HG02642 (cell line): Measurements from ENCODE around the gene DIRAS1.
A peak's percentile ranks its signal among the peaks of the same experiment; 100 is the strongest.

Experiments
- ATAC-seq: cut with Tn5 transposase; IDR thresholded peaks from one replicate; pipeline ENCODE4 v1.9.1; 2021; ENCODE audit warnings: mild to moderate bottlenecking; ENCODE audit not compliant: unreplicated experiment, poor library complexity

Gene DIRAS1

DNA sequence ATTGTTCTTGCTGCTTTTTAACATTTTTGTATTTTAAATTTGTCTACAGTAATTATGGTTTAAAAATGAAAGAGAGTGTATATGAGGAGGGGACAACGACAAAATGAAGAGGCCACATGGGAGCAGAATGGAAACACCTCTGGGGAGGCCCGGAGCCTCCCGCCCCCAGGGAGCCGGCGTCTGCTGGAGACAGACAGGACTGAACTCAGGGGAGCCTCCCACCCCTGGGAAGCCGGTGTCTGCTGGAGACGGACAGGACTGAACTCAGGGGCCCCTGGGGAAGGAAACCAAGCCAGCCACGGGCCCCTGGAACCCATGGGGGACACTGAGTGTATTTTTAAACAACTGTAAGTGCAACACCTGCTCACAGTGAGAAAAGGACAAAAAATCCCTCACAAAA is 35.3 kb upstream of the DIRAS1 start:
- ATAC-seq: no peak

DNA sequence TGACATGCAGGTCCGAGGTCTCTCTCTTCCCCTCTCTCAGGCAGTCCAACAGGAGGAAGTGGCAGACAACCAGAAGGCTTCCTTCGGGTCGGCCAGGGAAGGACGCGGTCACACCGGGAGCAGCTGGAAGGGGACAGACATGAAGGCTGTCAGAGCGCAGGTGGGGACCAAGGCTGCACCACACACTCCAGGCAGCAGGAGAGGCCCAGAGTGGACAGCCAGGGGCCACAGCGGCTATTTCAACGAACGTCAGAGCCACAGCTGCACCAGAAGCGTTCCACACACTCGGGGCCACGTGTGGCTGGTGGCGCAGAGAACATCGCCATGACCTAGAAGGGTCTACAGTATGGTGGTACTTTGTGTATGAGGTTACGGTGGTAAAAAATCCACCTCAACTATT is 34.6 kb upstream of the DIRAS1 start:
- ATAC-seq: no peak

DNA sequence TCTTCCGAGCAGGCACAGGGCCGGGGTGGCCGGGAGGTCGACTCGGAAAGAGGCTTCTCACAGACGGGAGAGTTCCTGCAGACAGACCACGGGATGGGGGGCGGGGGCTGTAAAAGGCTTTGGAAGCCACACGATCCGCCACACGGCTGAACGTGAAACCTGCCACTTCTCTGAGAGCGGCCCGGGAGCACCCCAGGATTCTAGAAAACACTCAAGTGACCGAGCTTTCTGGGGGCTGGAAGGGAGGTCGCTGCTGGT is 34.2 kb upstream of the DIRAS1 start:
- ATAC-seq: no peak

DNA sequence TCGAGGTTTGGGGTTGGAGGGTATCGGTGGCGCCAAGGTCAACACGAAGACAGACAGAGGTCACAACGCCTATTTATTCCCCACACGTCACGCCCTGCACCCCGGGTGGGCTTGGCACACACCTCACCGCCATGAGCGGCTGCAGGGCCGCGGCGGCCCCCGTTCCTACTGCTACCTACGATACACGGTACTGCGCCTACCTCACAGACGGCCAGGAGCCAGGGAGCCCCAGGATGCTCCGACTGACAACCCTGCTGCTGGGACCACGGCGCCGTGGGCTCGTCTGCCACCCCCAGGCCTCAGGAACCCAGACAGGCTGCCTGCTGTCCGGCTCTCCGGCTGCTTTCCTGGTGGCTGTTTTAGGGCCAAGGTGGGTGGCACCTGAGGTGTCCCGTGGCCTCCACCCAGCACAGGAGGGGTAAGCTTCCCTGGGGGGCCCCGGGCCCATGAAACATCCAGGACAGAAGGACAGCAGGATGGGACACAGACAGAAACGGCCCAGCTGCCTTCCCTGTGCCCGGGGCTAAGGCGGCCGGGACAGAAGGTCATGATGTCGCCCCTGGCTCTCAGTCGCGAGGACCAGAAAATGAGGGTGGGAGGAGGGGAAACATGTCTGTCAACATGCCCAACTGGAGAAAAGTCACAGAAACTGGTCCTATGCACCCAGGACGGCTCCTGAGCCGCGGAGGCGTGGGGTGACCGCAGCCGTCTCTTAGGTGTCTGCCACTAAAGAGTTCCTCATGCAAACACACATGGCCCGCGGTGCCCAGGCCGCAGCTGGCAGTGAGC is 33.7 kb upstream of the DIRAS1 start:
- no peak for ATAC-seq

DNA sequence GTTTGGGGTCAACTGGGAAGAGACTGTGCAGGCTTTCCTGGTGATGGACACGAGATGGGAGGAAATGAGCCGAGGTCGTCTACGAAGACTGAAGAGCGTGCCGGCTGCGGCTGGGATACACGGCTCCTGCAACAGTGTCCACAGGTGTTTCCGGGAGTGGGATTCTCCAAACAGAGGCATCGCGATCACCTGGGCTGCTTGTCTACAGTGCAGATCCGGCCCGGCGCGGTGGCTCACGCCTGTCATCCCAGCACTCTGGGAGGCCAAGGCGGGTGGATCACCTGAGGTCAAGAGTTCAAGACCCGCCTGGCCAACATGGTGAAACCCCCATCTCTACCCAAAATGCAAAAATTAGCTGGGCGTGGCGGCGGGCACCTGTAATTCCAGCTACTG is 30.3 kb upstream of the DIRAS1 start:
- ATAC-seq: no peak

DNA sequence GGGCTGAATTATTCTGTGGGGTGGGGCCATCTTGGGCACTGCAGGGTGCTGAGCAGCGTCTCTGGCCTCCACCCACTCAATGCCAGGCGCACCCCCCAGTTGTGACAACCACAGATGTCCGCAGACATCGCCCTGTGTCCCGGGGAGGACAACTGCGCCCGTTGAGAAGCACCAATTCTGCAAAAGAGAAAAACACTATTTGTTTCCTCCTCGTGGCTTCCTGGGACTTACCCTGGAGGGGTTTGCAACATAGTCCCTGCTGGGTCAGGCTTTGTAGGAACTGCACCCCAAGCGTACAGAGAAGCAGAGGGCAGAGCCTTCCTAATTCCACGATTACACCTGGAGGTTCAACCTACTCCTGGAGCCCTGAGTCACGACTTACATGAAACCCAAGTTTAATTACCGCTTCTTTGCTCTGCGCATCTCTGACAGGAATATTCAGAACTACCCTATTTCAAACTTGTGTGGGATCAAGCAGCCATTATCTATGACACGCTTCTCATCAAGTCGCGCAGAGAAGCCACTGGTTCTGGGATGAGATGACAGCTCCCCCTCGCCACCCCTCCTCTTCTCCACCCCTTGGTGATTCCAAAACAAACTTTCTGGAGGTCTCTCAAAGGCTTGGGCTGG is 29.8 kb upstream of the DIRAS1 start:
- ATAC-seq: no peak

DNA sequence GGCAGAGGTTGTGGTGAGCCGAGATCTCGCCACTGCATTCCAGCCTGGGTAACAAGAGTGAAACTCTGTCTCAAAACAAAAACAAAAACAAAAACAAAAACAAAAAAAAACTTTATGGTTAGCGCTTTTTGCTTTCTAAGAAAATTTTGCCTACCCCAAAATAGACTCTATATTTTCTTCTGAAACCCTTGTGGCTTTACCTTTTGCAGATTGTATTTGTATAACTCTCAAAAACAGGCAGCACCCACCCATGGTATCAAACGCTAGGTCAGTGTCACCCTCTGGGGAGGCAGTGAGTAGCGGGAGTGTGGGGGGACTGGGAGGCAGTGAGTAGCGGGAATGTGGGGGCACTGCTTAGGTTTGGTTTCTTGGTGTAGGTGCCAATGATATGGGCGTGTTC is 26.2 kb upstream of the DIRAS1 start:
- ATAC-seq: no peak

DNA sequence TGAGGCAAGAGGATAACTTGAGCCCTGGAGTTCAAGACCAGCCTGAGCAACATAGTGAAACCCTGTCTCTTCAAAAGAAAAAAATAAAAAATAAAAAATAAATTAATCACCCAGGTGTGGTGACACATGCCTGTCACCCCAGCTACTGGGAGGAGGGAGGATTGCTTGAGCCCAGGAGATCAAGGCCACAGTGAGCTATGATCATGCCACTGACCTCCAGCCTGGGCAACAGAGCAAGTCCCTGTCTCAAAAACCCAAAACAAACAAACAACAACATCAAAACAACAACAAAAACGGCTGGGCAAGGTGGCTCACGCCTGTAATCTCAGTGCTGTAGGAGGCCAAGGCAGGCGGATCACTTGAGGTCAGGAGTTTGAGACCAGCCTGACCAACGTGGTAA is 22.9 kb upstream of the DIRAS1 start:
- ATAC-seq: no peak

DNA sequence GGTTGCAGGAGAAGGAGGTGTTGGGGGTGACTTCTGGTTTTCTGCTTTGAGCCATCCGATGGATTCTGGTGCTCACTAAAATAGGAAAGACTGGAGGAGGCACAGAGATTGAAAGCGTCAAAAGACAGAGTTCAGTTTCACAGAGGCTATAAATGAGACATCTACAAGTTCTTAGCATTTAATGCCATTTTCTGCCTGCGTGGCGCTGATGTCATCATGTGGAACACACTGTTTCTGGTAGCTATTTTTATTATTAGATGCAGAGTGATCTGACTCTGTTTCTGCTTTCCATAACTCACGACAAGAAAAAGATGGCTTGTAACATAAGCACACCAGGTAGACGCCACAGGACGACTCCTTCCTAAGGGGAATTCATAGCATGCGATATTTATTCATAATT is 21.9 kb upstream of the DIRAS1 start:
- ATAC-seq: no peak

DNA sequence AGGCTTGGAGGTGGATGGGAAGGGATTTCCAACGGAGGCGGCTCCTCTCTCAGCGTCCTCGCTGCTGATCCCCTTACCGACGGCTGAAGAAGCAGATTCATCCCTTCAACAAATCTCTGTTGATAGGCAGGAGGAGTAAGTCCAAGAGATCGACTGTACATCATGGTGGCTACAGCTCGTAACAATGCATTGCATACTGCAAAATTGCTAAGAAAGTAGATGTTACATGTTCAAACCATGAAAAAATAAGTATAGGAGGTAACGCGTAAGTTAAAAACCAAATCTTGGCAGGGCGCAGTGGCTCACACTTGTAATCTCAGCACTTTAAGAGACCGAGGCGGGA is 19.1 kb upstream of the DIRAS1 start:
- no peak for ATAC-seq

DNA sequence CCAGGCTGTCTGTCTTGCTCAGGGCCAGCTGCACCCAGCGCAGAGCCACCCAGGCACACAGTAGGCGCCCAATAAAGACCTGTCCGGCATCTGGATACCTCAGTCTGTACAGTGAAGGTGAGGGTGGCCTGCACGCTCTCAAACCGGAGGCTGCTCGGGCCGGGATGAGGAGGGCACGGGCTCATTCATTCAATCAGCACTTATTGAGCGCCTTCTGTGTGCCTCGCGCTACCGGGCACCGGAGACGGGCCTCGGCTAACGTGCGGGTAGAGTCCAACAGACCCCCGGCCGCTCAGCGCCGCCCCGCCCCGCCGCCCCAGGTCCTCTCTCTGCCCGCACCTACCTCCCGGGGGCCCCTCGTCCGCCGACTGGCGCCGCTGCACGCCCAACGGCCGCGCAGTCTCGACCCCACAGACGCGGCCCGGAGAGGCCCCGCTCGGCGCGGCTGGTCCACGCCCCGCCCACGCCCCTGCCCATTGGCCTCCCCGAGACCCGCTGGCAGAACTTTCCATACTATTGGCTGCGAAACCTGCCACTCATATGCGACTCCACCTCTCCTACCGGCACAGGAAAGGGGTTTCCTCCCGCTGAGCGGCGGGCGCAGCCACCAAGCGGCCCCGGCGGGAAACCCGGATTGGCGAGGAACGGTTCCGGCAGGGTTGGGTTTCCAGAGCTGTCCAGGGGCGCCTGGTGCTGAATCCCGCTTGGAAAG is 18.6 kb upstream of the DIRAS1 start, which contains the start of gene SLC39A3:
Gene SLC39A3, minus strand, starts transcription at position 416 of the 712 bp plus-strand sequence. CDS start 2,760 bp downstream, outside the sequence.
- ATAC-seq: peak; percentile 95

DNA sequence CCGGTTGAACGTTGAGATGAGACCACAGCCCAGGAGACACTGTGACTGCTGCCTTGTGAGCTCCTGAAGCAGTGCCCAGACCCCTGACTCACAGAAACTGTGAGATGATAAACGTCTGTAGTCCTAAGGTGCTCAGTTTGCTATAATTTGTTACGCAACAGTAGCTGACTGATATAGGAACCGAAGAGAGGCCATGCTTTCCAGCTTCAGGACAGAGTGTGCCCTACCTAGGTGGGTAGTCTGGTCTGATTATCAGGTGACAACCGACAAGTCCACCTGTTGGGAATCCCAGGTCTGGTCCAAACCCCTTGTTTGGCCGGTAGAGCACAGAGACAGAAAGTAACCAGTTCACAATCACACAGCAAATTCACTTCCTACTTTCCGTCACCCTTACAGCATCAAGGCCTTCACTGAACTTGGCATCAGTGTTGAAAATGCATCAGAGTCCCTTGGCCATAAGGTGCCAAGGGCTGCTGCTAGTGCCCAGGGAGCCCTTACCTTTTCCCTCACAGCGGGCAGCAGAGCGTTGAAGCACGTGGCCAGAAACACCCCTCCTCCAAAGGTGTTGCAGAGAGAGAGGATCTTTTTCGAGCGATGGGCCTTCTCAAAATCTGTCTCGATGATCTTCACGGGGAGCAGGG is 15.5 kb upstream of the DIRAS1 start:
- no peak for ATAC-seq

DNA sequence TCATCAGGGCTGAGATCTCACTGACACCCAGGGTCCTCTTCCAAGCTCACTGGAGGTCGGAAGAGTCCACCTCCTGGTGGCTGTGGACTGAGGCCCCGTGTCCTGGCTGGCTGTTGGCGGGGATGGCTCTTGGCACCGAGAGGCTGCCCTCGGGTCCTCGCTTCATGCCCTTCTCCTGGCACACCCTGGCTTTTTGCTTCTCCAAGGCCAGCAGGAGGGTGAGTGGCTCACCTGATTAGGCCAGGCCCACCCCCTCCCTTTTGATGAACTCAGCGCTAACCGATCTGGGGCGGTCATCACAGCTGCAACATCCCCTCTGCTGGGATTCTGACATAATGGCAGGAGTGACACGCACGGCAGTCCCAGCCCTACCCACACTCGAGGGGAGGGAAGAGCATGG is 14.2 kb upstream of the DIRAS1 start:
- no peak for ATAC-seq

DNA sequence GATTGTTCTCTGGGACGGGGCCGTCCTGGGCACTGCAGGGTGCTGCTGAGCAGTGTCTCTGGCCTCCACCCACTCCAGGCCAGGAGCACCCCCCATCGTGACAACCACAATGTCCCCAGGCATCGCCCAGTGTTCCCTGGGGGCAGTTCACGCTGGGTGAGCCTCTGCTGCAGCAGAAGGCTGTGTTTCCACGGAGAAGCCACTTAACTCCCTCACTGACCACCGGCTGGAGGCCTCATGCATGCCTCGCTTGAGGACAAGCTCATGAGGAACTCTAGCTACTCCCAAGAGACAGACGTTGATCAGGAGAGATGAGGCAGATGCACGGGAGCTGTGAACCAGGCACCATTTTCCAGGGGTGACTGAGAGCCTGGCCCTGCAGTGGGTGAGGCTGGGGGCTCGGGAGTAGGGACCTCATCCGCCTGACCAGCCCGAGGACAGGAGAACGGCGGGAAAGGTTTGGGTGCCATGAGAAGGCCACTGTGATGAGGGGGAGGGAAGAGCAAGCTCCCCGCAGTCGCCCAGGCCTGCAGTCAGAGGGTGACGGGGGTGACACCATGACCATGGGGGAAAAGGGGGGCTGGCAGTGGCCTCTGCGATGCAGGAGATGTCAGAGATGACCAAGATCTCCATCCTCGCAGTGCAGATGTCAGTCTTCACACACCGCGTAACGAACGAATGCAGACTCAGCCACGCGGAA is 13.6 kb upstream of the DIRAS1 start:
- ATAC-seq: no peak

DNA sequence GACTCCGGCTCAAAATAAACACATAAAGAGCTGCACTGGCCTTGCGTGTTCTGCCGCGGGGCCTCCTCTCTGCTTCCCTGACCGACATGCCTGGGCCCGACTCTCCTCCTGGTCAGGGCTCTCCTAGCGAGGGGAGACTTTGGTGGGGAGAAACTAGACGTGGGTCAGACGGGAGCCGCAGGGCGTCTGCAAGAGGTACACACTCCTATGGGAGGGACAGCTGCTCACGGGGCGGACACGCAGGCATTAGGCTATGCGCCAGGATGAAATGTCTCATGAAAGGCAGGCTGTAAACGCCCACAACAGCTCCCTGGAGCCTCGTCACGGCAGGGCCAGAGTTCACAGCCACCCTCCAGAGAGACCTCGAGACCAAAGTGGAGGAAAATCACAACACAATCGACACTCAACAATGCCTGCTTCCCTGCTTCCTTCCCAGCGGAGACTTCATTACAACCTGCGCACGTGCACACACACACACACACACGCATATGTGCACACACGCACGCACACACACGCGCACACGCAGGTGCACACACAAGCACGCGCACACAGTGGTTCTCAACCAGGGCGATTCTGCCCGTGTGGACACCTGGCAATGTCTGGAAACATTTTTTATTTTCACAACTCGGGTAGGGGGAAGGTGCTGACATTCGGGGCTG is 12.9 kb upstream of the DIRAS1 start:
- ATAC-seq: no peak

DNA sequence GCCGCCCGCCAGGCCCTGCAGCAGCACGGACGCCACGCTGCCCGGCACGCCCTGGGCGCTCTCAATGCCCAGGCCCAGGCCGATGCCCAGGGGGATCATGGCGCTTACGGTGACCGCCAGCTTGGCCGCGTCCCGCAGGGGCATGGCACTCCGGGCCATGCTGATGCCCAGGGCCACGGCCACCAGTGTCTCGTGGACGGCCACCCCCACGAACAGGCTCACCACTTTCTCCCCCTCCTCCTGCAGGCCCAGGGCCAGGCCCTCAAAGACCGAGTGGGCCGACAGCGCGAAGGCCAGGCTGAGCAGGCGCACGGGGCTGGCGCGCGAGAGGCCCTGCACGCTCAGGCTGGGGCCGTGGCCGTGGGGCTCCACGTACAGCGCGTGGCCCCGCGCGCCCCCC is 11.7 kb upstream of the DIRAS1 start:
- no peak for ATAC-seq

DNA sequence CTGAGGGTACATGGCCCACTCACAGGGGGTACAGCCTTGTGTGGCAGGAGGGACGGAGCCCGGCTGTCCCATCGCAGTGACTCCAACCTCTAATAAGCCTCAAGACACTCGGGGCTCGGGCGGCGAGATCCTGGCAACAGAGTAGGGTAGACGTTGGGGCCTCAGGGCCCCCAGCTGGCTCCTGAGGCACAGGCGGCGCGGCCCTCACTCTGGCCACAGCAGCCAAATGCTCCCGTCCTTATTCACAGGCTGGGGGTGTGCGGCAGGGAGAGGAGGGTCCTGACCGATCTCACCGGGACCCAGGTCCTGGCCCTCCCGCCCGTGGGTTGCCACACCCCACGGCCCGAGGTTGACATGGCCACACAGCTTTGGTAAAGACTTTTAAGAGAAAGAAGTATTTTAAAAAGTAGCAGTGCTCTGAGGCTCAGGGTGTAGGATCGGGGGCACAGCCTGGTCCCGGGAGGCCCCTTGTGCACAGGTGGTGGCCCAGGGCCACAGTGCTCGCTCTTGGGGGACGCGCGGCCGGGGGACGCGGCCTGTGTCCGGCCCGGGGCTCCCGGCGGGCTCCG is 11.1 kb upstream of the DIRAS1 start:
- no peak for ATAC-seq

DNA sequence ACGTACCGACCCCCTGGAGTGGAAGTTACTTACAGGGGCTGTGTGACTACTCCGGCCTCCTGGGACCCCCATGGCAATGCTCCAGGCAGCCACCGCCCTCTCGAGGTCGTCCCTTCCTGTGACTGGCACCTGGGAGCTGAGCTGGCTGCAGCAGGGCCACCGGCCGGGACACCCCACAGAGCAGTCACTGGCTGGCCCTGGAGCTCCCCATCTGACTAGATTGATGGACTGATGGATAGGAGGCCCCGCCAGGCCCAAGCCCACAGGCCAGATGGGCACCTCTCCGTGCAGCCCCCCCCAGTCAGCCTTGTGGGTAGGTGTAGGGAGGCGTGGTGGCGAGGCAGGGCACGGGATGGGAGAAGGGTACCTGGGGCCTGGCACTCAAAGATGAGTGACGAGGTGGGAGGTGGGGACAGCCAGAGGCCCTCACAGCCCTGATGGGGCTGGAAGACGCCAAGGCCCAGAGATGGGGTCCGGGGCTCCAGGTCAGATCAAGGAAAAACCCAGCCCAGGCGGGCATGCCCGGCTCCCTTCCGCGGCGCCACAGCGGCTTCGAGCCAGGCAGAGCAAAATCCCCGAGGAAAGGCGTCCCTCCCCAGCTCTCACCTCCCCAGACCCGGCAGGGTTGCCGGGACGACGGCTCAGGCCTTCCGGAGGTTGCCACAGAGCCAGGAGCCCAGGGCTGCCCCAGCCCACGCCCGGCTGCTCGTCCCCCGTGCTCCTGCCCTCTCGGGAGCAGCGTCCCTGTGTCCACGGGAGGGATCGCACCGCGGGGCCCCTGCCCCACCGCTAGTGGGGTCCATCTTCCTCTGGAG is 10.2 kb upstream of the DIRAS1 start:
- no peak for ATAC-seq
